SK-N-SH treated with all-trans-retinoic acid at 6 μM for 48 hours (cell line): ENCODE results near the gene ARHGAP11A.

ENCODE experiments used
- ATAC-seq: fragments of 200-7000 bp; cut with Tn5 transposase; 3 replicates; pipeline ENCODE4 v1.9.1; 2020; ENCODE audit warnings: mild to moderate bottlenecking, moderate library complexity
- ARNTL ChIP-seq: fragments of 450-650 bp; formaldehyde crosslinking; IDR thresholded peaks from 2 replicates; pipeline ENCODE4 v1.5.0; 2020; ENCODE audit warnings: low read depth, mild to moderate bottlenecking, moderate library complexity, borderline replicate concordance
- BACH2 ChIP-seq: fragments of 250-450 bp; sonication (Bioruptor Pico); IDR thresholded peaks from 2 replicates; pipeline ENCODE4 v1.9.0; 2021; ENCODE audit warnings: mild to moderate bottlenecking, borderline replicate concordance
- CREB5 ChIP-seq: fragments of 250-450 bp; sonication (Bioruptor Pico); IDR thresholded peaks from 2 replicates; pipeline ENCODE4 v1.5.1; 2020; ENCODE audit warnings: low read depth, mild to moderate bottlenecking, moderate library complexity
- CSDC2 ChIP-seq: fragments of 250-450 bp; sonication (Bioruptor Pico); IDR thresholded peaks from 2 replicates; pipeline ENCODE4 v1.5.0; 2020; ENCODE audit warnings: mild to moderate bottlenecking, moderate library complexity
- ESRRG ChIP-seq: fragments of 250-450 bp; sonication (Bioruptor Pico); IDR thresholded peaks from 2 replicates; pipeline ENCODE4 v1.6.1; 2021; ENCODE audit warnings: mild to moderate bottlenecking
- GLIS3 ChIP-seq: fragments of 250-450 bp; sonication (Bioruptor Pico); IDR thresholded peaks from 2 replicates; pipeline ENCODE4 v1.5.0; 2020; ENCODE audit warnings: mild to moderate bottlenecking, moderate library complexity
- ISL1 ChIP-seq: fragments of 250-450 bp; sonication (Bioruptor Pico); IDR thresholded peaks from 2 replicates; pipeline ENCODE4 v2.1.2; 2022; ENCODE audit warnings: mild to moderate bottlenecking, moderate library complexity
- PPARA ChIP-seq: fragments of 250-450 bp; sonication (Bioruptor Pico); IDR thresholded peaks from 2 replicates; pipeline ENCODE4 v1.5.0; 2020; ENCODE audit warnings: mild to moderate bottlenecking, borderline replicate concordance
- RARB ChIP-seq: fragments of 250-450 bp; sonication (Bioruptor Pico); IDR thresholded peaks from 2 replicates; pipeline ENCODE4 v1.8.0; 2021; ENCODE audit warnings: mild to moderate bottlenecking, moderate library complexity
- TCF4 ChIP-seq: fragments of 250-450 bp; sonication (Bioruptor Pico); IDR thresholded peaks from 2 replicates; pipeline ENCODE4 v1.8.0; 2021; ENCODE audit warnings: mild to moderate bottlenecking, moderate library complexity, borderline replicate concordance
- TOX ChIP-seq: fragments of 250-450 bp; sonication (Bioruptor Pico); IDR thresholded peaks from 2 replicates; pipeline ENCODE4 v1.8.0; 2021; ENCODE audit warnings: mild to moderate bottlenecking, moderate library complexity, borderline replicate concordance
- TSHZ2 ChIP-seq: fragments of 250-450 bp; sonication (Bioruptor Pico); IDR thresholded peaks from 2 replicates; pipeline ENCODE4 v1.5.0; 2020; ENCODE audit warnings: mild to moderate bottlenecking, moderate library complexity
- ZC3H10 ChIP-seq: fragments of 250-450 bp; sonication (Bioruptor Pico); IDR thresholded peaks from 2 replicates; pipeline ENCODE4 v1.5.1; 2021; ENCODE audit warnings: mild to moderate bottlenecking, moderate library complexity
- ZFP3 ChIP-seq: fragments of 250-450 bp; sonication (Bioruptor Pico); IDR thresholded peaks from 2 replicates; pipeline ENCODE4 v1.5.0; 2020; ENCODE audit warnings: mild to moderate bottlenecking, moderate library complexity
- ZFP30 ChIP-seq: fragments of 450-650 bp; formaldehyde crosslinking; IDR thresholded peaks from 2 replicates; pipeline ENCODE4 v1.5.0; 2022; ENCODE audit warnings: mild to moderate bottlenecking, moderate library complexity
- ZNF565 ChIP-seq: fragments of 450-650 bp; formaldehyde crosslinking; conservative IDR thresholded peaks from 2 replicates; pipeline ENCODE4 v1.5.0; 2020; ENCODE audit warnings: low read depth, mild to moderate bottlenecking, moderate library complexity
- ZNF70 ChIP-seq: fragments of 450-650 bp; formaldehyde crosslinking; IDR thresholded peaks from 2 replicates; pipeline ENCODE4 v1.5.0; 2020; ENCODE audit warnings: mild to moderate bottlenecking, moderate library complexity
- ZNF8 ChIP-seq: fragments of 450-650 bp; formaldehyde crosslinking; IDR thresholded peaks from 2 replicates; pipeline ENCODE4 v1.5.0; 2020; ENCODE audit warnings: mild to moderate bottlenecking, moderate library complexity
- TF ChIP-seq, protein P1 (sequence below): fragments of 250-450 bp; sonication (Bioruptor Pico); IDR thresholded peaks from 2 replicates; pipeline ENCODE4 v1.8.0; 2020; ENCODE audit warnings: mild to moderate bottlenecking, moderate library complexity, borderline replicate concordance
- TF ChIP-seq, protein P2 (sequence below): fragments of 250-450 bp; sonication (Bioruptor Pico); IDR thresholded peaks from 2 replicates; pipeline ENCODE4 v1.5.1; 2021; ENCODE audit warnings: mild to moderate bottlenecking, moderate library complexity
- TF ChIP-seq, protein P3 (sequence below): fragments of 250-450 bp; sonication (Bioruptor Pico); IDR thresholded peaks from 2 replicates; pipeline ENCODE4 v1.8.0; 2021; ENCODE audit warnings: low read depth, mild to moderate bottlenecking, moderate library complexity, borderline replicate concordance

ARHGAP11A gene

GRCh38 chr15:32663671-32664070, 48.4 kb downstream of the ARHGAP11A start:
- ATAC-seq = no peak; the same call in 2 of the 3 replicates
- TF ChIP-seq BACH2 (CRISPR knock-in tag) = no peak
- no peak for TF ChIP-seq CSDC2 (CRISPR knock-in tag)
- TF ChIP-seq PPARA (CRISPR knock-in tag) = no peak
- TF ChIP-seq, protein P1, sequence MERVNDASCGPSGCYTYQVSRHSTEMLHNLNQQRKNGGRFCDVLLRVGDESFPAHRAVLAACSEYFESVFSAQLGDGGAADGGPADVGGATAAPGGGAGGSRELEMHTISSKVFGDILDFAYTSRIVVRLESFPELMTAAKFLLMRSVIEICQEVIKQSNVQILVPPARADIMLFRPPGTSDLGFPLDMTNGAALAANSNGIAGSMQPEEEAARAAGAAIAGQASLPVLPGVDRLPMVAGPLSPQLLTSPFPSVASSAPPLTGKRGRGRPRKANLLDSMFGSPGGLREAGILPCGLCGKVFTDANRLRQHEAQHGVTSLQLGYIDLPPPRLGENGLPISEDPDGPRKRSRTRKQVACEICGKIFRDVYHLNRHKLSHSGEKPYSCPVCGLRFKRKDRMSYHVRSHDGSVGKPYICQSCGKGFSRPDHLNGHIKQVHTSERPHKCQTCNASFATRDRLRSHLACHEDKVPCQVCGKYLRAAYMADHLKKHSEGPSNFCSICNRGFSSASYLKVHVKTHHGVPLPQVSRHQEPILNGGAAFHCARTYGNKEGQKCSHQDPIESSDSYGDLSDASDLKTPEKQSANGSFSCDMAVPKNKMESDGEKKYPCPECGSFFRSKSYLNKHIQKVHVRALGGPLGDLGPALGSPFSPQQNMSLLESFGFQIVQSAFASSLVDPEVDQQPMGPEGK (CRISPR knock-in tag) = no peak
- TF ChIP-seq TSHZ2 (CRISPR knock-in tag) = no peak
- no peak for TF ChIP-seq ISL1 (CRISPR knock-in tag)
- no peak for TF ChIP-seq ZNF8 (CRISPR knock-in tag)
- no peak for TF ChIP-seq ZFP30 (CRISPR knock-in tag)
- TF ChIP-seq RARB (CRISPR knock-in tag) = no peak

GRCh38 chr15:32664796-32665195, 49.5 kb downstream of the ARHGAP11A start:
- TF ChIP-seq ZNF8 (CRISPR knock-in tag) = no peak
- TF ChIP-seq, protein P2, sequence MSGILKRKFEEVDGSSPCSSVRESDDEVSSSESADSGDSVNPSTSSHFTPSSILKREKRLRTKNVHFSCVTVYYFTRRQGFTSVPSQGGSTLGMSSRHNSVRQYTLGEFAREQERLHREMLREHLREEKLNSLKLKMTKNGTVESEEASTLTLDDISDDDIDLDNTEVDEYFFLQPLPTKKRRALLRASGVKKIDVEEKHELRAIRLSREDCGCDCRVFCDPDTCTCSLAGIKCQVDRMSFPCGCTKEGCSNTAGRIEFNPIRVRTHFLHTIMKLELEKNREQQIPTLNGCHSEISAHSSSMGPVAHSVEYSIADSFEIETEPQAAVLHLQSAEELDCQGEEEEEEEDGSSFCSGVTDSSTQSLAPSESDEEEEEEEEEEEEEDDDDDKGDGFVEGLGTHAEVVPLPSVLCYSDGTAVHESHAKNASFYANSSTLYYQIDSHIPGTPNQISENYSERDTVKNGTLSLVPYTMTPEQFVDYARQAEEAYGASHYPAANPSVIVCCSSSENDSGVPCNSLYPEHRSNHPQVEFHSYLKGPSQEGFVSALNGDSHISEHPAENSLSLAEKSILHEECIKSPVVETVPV = no peak
- no peak for TF ChIP-seq CREB5
- no peak for TF ChIP-seq CSDC2 (CRISPR knock-in tag)
- no peak for TF ChIP-seq ARNTL (CRISPR knock-in tag)
- no peak for TF ChIP-seq ZFP3 (CRISPR knock-in tag)
- no peak for TF ChIP-seq ZFP30 (CRISPR knock-in tag)
- no peak for TF ChIP-seq ZC3H10 (CRISPR knock-in tag)
- no peak for TF ChIP-seq ZNF565 (CRISPR knock-in tag)
- TF ChIP-seq ESRRG (CRISPR knock-in tag) = no peak
- TF ChIP-seq TOX = no peak
- no peak for TF ChIP-seq ISL1 (CRISPR knock-in tag)
- TF ChIP-seq GLIS3 (CRISPR knock-in tag) = no peak
- ATAC-seq = no peak

GRCh38 chr15:32667321-32667720, 52.0 kb downstream of the ARHGAP11A start:
- ATAC-seq = no peak
- TF ChIP-seq GLIS3 (CRISPR knock-in tag) (no peak), ZNF70 (no peak), TOX (no peak), TCF4 (no peak), ISL1 (CRISPR knock-in tag) (no peak), CSDC2 (CRISPR knock-in tag) (no peak), PPARA (CRISPR knock-in tag) (no peak), CREB5 (no peak)
- TF ChIP-seq, protein P3, sequence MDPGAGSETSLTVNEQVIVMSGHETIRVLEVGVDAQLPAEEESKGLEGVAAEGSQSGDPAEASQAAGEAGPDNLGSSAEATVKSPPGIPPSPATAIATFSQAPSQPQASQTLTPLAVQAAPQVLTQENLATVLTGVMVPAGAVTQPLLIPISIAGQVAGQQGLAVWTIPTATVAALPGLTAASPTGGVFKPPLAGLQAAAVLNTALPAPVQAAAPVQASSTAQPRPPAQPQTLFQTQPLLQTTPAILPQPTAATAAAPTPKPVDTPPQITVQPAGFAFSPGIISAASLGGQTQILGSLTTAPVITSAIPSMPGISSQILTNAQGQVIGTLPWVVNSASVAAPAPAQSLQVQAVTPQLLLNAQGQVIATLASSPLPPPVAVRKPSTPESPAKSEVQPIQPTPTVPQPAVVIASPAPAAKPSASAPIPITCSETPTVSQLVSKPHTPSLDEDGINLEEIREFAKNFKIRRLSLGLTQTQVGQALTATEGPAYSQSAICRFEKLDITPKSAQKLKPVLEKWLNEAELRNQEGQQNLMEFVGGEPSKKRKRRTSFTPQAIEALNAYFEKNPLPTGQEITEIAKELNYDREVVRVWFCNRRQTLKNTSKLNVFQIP (CRISPR knock-in tag) = no peak
- TF ChIP-seq, protein P1 (CRISPR knock-in tag) = no peak
